ENCODE data around the gene ERICH2. TPM values are rescaled to one million over a fixed set of nuclear protein-coding genes. Genes with fewer than 3 reads are reported as not detected.

The ERICH2 gene
- total RNA-seq, 2 experiments from 2014 or later: not detected

DNA sequence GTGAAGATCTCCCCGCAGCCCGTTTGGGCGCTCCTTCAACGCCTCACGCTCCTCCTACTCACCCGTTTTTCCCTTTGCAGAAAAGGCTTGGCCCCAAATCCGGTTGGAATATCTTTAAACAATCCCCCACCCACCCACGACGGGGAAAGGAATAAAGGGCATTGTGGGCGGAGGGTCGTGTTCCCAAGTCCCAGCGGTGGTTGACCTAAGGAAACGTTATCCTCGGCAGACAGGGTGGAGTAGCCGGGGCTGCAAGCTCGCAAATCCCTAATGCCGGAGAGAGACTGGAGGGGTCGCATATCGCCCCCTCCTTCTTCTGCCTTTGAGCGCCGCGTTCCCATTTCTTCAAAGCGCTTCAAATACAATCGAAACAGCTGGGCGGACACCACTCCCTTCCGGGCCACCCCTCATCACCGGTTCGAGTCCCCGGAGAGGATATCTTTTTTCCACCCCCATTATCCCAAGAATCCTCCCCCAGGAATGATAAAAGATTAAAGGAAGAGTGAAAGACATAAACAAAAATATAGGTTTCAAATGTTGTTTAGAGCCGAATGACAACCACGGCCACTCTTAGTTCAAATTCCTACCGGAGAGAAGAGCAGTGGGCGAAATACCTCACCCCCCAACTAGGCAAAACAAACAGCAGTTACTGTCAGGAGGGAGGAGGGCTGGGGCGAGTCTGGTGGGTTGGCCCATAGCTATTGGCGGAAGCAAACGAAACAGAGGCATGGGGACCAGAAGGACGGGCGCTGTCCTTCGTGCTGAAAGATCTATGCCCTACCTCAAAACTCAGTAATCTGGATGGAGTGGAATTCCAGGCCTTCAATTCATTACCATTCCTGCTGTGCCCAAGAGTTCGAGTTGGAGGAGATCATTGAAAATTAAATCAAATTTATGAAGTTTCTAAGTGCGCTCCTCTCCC lies 43.7 kb downstream of the ERICH2 start:
- no peaks in the 10 kb centered on the region for H3K9me3 Mint-ChIP-seq
- no peak overlapping the region for H3K27ac Mint-ChIP-seq
- intact Hi-C loops (cut with micrococcal nuclease): loop anchor here (2.0 to 5.0 kb wide), 4 partner anchors 43 to 881 kb away; partner anchors contain the start of gene ERICH2

GRCh38 chr2:170814533-170815230 lies 44.5 kb downstream of the ERICH2 start:
- H3K4me3 Mint-ChIP-seq: no peak overlapping the region
- peaks cover 34% of the 10 kb centered on the region for H3K4me1 Mint-ChIP-seq (ENCODE audit: low read depth)
- intact Hi-C loops (cut with micrococcal nuclease): loop anchor here (1.0 to 5.0 kb wide), 8 partner anchors 9 to 578 kb away; partner anchors contain the start of genes ERICH2 and SP5

More for the DNA sequence above, 43.7 kb downstream of the ERICH2 start:
- Mint-ChIP-seq H3K27me3 (ENCODE audit: low read depth) (peaks cover 56% of the 10 kb centered on the region), H3K4me3 (no peak overlapping the region), H3K4me1 (ENCODE audit: low read depth) (peaks cover 33% of the 10 kb centered on the region), H3K36me3 (ENCODE audit: low read depth) (no peaks in the 10 kb centered on the region)
- peak; percentile 59 for DNase-seq
- CTCF ChIA-PET: interaction anchor here (0.6 to 5.3 kb wide), 28 partner anchors 8 to 494 kb away, joined by 3 to 45 read pairs (median 5); partner anchors contain the start of genes ERICH2 and SP5

GRCh38 chr2:170815311-170815710 lies 45.1 kb downstream of the ERICH2 start:
- CTCF ChIA-PET: interaction anchor here (0.6 to 5.3 kb wide), 16 partner anchors 10 to 491 kb away, joined by 3 to 45 read pairs (median 5); partner anchors contain the start of gene ERICH2
- H3K9me3 Mint-ChIP-seq: no peaks in the 10 kb centered on the region
- DNase-seq: no peak
- intact Hi-C loops (cut with micrococcal nuclease): loop anchor here (1.0 to 2.0 kb wide), 7 partner anchors 8 to 579 kb away; partner anchors contain the start of genes ERICH2 and SP5
- H3K4me3 Mint-ChIP-seq: peak overlapping the region; percentile 68
- H3K36me3 Mint-ChIP-seq (ENCODE audit: low read depth): no peaks in the 10 kb centered on the region
- H3K27me3 Mint-ChIP-seq (ENCODE audit: low read depth): peaks cover 66% of the 10 kb centered on the region
- peaks cover 37% of the 10 kb centered on the region for H3K4me1 Mint-ChIP-seq (ENCODE audit: low read depth)
- no peak overlapping the region for H3K27ac Mint-ChIP-seq

More at GRCh38 chr2:170814533-170815230, 44.5 kb downstream of the ERICH2 start:
- Mint-ChIP-seq H3K27me3 (ENCODE audit: low read depth) (peaks cover 63% of the 10 kb centered on the region), H3K27ac (no peak overlapping the region), H3K9me3 (no peaks in the 10 kb centered on the region), H3K36me3 (ENCODE audit: low read depth) (no peaks in the 10 kb centered on the region)
- CTCF ChIA-PET: interaction anchor here (0.9 to 5.3 kb wide), 11 partner anchors 7 to 490 kb away, joined by 3 to 45 read pairs (median 13); partner anchors contain the start of gene ERICH2
- no peak for DNase-seq

GRCh38 chr2:170815746-170816503 lies 45.7 kb downstream of the ERICH2 start:
- H3K36me3 Mint-ChIP-seq (ENCODE audit: low read depth): no peaks in the 10 kb centered on the region
- H3K9me3 Mint-ChIP-seq: no peaks in the 10 kb centered on the region
- CTCF ChIA-PET: interaction anchor here (0.6 to 5.3 kb wide), 21 partner anchors 9 to 492 kb away, joined by 3 to 45 read pairs (median 4); partner anchors contain the start of gene ERICH2
- H3K27ac Mint-ChIP-seq: no peak overlapping the region
- DNase-seq: peak; percentile 77
- intact Hi-C loops (cut with micrococcal nuclease): loop anchor here (1.0 to 2.0 kb wide), 7 partner anchors 7 to 580 kb away; partner anchors contain the start of genes ERICH2 and SP5
- peaks cover 43% of the 10 kb centered on the region for H3K4me1 Mint-ChIP-seq (ENCODE audit: low read depth)
- H3K27me3 Mint-ChIP-seq (ENCODE audit: low read depth): peaks cover 72% of the 10 kb centered on the region
- H3K4me3 Mint-ChIP-seq: peak overlapping the region; percentile 68

DNA sequence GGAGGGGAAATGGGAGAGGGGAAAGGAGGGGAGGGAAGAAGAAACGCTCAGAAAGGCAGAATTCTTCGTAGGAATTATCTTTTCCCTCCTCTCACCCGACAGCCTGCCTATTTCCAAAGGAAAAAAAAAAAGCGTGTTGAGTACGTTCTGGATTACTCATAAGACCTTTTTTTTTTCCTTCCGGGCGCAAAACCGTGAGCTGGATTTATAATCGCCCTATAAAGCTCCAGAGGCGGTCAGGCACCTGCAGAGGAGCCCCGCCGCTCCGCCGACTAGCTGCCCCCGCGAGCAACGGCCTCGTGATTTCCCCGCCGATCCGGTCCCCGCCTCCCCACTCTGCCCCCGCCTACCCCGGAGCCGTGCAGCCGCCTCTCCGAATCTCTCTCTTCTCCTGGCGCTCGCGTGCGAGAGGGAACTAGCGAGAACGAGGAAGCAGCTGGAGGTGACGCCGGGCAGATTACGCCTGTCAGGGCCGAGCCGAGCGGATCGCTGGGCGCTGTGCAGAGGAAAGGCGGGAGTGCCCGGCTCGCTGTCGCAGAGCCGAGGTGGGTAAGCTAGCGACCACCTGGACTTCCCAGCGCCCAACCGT lies 46.4 kb downstream of the ERICH2 start, which contains the start of gene GAD1:
Gene GAD1, plus strand, starts transcription at position 384 of the 589 bp plus-strand sequence. CDS start 1,705 bp downstream, outside the sequence.
- no peak within 1 kb of the TSS for H3K27ac Mint-ChIP-seq
- H3K9me3 Mint-ChIP-seq: no peaks in the 10 kb centered on the region
- CTCF ChIA-PET: interaction anchor here (0.6 to 5.3 kb wide), 21 partner anchors 8 to 996 kb away, joined by 3 to 45 read pairs (median 4); partner anchors contain the start of genes ERICH2 and GORASP2
- H3K4me1 Mint-ChIP-seq (ENCODE audit: low read depth): peaks cover 49% of the 10 kb centered on the region
- intact Hi-C loops (cut with micrococcal nuclease): no loop called here
- H3K36me3 Mint-ChIP-seq (ENCODE audit: low read depth): no peaks in the 10 kb centered on the region
- DNase-seq: peak; percentile 77
- peaks cover 79% of the 10 kb centered on the region for H3K27me3 Mint-ChIP-seq (ENCODE audit: low read depth)
- H3K4me3 Mint-ChIP-seq: peak within 1 kb of the TSS; percentile 68

GRCh38 chr2:170817093-170818035 lies 47.2 kb downstream of the ERICH2 start:
- no peak overlapping the region for H3K27ac Mint-ChIP-seq
- H3K4me1 Mint-ChIP-seq (ENCODE audit: low read depth): peaks cover 55% of the 10 kb centered on the region
- peaks cover 86% of the 10 kb centered on the region for H3K27me3 Mint-ChIP-seq (ENCODE audit: low read depth)
- DNase-seq: no peak
- CTCF ChIA-PET: interaction anchor here (0.6 to 5.3 kb wide), 15 partner anchors 8 to 996 kb away, joined by 3 to 45 read pairs (median 6); partner anchors contain the start of gene GORASP2
- H3K9me3 Mint-ChIP-seq: no peaks in the 10 kb centered on the region
- peak overlapping the region; percentile 68 for H3K4me3 Mint-ChIP-seq
- intact Hi-C loops (cut with micrococcal nuclease): no loop called here
- no peaks in the 10 kb centered on the region for H3K36me3 Mint-ChIP-seq (ENCODE audit: low read depth)

DNA sequence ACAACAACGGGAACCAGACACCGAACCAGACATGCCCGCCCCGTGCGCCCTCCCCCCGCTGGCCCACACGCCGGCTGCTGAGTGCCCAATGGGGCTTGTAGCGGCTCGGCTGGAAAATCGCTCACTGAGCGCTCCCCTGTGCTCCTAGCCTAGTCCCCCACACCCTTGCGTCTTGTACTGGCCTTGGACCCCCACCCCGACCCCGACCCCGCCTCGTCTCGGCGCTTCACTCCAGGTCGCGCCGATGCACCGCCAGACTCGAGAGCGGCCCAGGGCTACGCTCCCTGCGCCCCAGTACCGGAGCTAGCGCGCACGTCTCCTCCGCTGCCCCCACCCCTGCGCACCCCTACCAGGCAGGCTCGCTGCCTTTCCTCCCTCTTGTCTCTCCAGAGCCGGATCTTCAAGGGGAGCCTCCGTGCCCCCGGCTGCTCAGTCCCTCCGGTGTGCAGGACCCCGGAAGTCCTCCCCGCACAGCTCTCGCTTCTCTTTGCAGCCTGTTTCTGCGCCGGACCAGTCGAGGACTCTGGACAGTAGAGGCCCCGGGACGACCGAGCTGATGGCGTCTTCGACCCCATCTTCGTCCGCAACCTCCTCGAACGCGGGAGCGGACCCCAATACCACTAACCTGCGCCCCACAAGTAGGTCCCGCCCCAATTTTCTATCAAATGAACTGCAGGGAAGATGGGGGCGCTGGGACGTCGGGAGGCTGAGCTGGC lies 48.0 kb downstream of the ERICH2 start:
- CTCF ChIA-PET: interaction anchor here (0.5 to 2.1 kb wide), 7 partner anchors 8 to 494 kb away, joined by 3 to 6 read pairs (median 3); no protein-coding TSS in a partner anchor
- DNase-seq: no peak
- Mint-ChIP-seq H3K9me3 (no peaks in the 10 kb centered on the region), H3K4me1 (ENCODE audit: low read depth) (peaks cover 61% of the 10 kb centered on the region), H3K27ac (no peak overlapping the region), H3K4me3 (peak overlapping the region; percentile 68), H3K36me3 (ENCODE audit: low read depth) (no peaks in the 10 kb centered on the region), H3K27me3 (ENCODE audit: low read depth) (peaks cover 85% of the 10 kb centered on the region)
- intact Hi-C loops (cut with micrococcal nuclease): no loop called here

- intact Hi-C loops (cut with micrococcal nuclease): no loop called here
- H3K4me1 Mint-ChIP-seq (ENCODE audit: low read depth): peaks cover 57% of the 10 kb centered on the region
- H3K27ac Mint-ChIP-seq: no peak overlapping the region
- H3K36me3 Mint-ChIP-seq (ENCODE audit: low read depth): no peaks in the 10 kb centered on the region
- peaks cover 81% of the 10 kb centered on the region for H3K27me3 Mint-ChIP-seq (ENCODE audit: low read depth)
- H3K9me3 Mint-ChIP-seq: no peaks in the 10 kb centered on the region
- DNase-seq: no peak
- CTCF ChIA-PET: interaction anchor here (0.5 to 2.1 kb wide), 8 partner anchors 8 to 494 kb away, joined by 3 to 6 read pairs (median 3); no protein-coding TSS in a partner anchor
- H3K4me3 Mint-ChIP-seq: peak overlapping the region; percentile 68
These were observed 48.7 kb downstream of the ERICH2 start for GRCh38 chr2:170818752-170819470.

All from activated naive CD4-positive, alpha-beta T cell treated with anti-CD3 and anti-CD28 coated beads for 36 hours (primary cell).